IgD-negative memory B cell (primary cell): ENCODE data around the gene ARHGEF28. TPM values are rescaled to one million over a fixed set of nuclear protein-coding genes. Genes with fewer than 3 reads are reported as not detected.

Experiments used
- H3K27ac Mint-ChIP-seq, 3 donors: one replicate each; pipeline ENCODE4 v1.8.0; 2020 to 2022; ENCODE audit warnings: mild to moderate bottlenecking in 3 of 3, mixed read lengths in 3 of 3, moderate library complexity in 1 of 3
- H3K27me3 Mint-ChIP-seq: one replicate; pipeline ENCODE4 v1.8.0; 2021; ENCODE audit warnings: mixed read lengths
- H3K36me3 Mint-ChIP-seq: one replicate; pipeline ENCODE4 v1.8.0; 2020; ENCODE audit warnings: mild to moderate bottlenecking, mixed read lengths
- H3K4me1 Mint-ChIP-seq, 3 donors: one replicate each; pipeline ENCODE4 v1.8.0; 2020 to 2022; ENCODE audit warnings: mixed read lengths in 3 of 3, mild to moderate bottlenecking in 1 of 3
- H3K4me3 Mint-ChIP-seq, 4 donors: one replicate each; pipeline ENCODE4 v1.8.0; 2020 to 2022; ENCODE audit warnings: mild to moderate bottlenecking in 4 of 4, mixed read lengths in 4 of 4, moderate library complexity in 3 of 4
- H3K9me3 Mint-ChIP-seq, 3 donors: one replicate each; pipeline ENCODE4 v1.8.0; 2020 to 2021; ENCODE audit warnings: mixed read lengths in 3 of 3, mild to moderate bottlenecking in 1 of 3
- polyA plus RNA-seq: library from polyadenylated mRNA; unstranded; fragments of 300-500 nt; fragmentation: Illumina TruSeq; gene quantifications from one replicate; pipeline ENCODE4 v1.2.3, GENCODE V29; 2021

The ARHGEF28 gene
- polyA plus RNA-seq, 1 donor from 2014 or later = not detected

DNA sequence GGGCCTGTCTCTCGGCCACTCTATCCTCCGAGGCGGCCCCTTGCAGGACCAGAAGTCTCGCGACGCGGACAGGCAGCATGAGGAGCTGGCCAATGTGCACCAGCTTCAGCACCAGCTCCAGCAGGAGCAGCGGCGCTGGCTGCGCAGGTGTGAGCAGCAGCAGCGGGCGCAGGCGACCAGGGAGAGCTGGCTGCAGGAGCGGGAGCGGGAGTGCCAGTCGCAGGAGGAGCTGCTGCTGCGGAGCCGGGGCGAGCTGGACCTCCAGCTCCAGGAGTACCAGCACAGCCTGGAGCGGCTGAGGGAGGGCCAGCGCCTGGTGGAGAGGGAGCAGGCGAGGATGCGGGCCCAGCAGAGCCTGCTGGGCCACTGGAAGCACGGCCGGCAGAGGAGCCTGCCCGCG lies 283.5 kb downstream of the ARHGEF28 start:
- peaks cover 5% of the 10 kb centered on the region for H3K27me3 Mint-ChIP-seq
- no peak overlapping the region for H3K4me3 Mint-ChIP-seq
- H3K4me1 Mint-ChIP-seq = no peaks in the 10 kb centered on the region
- H3K36me3 Mint-ChIP-seq = no peaks in the 10 kb centered on the region
- peaks cover 0 to 3% (median 0%) of the 10 kb centered on the region in 3 donors for H3K9me3 Mint-ChIP-seq
- H3K27ac Mint-ChIP-seq = no peak overlapping the region

DNA sequence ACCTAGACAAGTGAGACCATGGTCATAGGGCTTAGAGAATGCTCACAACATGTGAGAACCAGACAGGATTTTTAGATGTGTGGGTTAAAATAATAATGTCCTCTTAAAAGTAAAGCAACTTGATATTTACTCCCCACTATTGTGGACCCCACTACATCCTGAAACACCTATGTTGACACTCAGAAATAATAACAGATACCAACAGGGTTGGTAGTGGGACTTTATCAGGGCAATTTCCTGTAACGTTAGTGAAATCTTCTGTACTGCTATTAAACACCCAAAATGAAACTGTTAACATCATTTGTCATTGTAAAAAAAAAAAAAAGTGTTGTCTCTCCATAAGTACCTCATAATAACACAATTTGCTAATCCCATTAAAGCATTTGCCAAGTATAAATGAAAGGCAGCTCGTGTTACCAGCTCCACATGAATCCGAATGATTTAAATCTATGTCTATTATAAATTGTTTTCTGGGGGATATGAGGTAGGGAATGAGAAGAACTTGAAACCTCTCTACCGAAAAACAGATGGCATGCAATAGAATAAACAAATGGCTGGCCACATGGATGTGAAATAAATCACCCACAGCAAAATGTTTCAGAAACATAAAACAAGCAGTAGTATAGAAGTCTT lies 285.9 kb downstream of the ARHGEF28 start:
- no peak overlapping the region for H3K27ac Mint-ChIP-seq
- H3K4me1 Mint-ChIP-seq = no peaks in the 10 kb centered on the region
- peaks cover 0 to 2% (median 0%) of the 10 kb centered on the region in 3 donors for H3K9me3 Mint-ChIP-seq
- H3K27me3 Mint-ChIP-seq = peaks cover 1% of the 10 kb centered on the region
- H3K4me3 Mint-ChIP-seq = no peak overlapping the region
- no peaks in the 10 kb centered on the region for H3K36me3 Mint-ChIP-seq

DNA sequence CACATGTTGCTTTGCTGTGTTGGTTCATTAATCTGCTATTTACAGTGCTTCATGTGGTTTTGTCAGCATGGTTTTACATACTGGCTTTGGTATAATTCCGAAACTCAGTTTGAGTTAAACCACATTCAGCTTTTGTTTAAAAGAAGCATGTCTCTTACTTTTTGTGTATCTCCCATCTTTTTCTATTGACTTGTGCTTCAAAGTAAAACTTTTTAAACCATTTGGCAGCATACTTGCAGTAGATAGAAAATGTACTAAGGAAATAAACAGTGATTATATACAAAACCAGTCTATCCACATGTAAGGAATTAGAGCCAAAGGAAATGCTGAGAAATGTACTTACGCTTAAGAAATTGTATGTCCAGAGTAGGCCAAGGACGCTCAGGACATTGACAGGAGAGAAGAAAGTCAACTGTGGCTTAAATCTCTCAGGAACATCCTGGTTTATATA lies 286.9 kb downstream of the ARHGEF28 start:
- Mint-ChIP-seq H3K27me3 (peaks cover 1% of the 10 kb centered on the region), H3K4me3 (no peak overlapping the region), H3K36me3 (no peaks in the 10 kb centered on the region), H3K9me3 (no peaks in the 10 kb centered on the region), H3K4me1 (no peaks in the 10 kb centered on the region), H3K27ac (peak overlapping the region in 1 of 3 donors; percentile 30)

- Mint-ChIP-seq H3K27me3 (peaks cover 4% of the 10 kb centered on the region), H3K4me1 (no peaks in the 10 kb centered on the region), H3K4me3 (no peak overlapping the region), H3K9me3 (no peaks in the 10 kb centered on the region), H3K36me3 (no peaks in the 10 kb centered on the region), H3K27ac (no peak overlapping the region)
Measured at GRCh38 chr5:73913971-73914370, 288.0 kb downstream of the ARHGEF28 start.

DNA sequence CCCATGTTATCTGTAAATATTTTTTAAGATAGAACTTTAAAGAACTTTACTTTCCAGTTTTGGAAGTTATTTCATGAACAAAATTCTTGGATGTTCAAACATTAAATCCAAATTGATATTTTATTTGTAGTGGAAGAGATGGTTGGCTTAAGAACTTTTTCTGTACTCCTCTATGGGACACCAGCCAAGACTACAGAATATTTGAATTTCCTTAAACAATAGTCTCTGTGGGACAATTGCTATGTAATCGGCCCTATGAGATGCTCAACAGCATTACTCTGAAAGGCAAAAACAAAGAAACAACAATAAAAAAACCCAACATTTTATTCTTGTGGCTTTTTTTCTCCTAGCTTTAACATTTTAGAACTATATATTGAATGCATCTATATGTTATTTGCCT lies 289.3 kb downstream of the ARHGEF28 start:
- Mint-ChIP-seq H3K27me3 (peaks cover 3% of the 10 kb centered on the region), H3K4me3 (no peak overlapping the region), H3K27ac (no peak overlapping the region), H3K36me3 (no peaks in the 10 kb centered on the region), H3K9me3 (no peaks in the 10 kb centered on the region), H3K4me1 (no peaks in the 10 kb centered on the region)

DNA sequence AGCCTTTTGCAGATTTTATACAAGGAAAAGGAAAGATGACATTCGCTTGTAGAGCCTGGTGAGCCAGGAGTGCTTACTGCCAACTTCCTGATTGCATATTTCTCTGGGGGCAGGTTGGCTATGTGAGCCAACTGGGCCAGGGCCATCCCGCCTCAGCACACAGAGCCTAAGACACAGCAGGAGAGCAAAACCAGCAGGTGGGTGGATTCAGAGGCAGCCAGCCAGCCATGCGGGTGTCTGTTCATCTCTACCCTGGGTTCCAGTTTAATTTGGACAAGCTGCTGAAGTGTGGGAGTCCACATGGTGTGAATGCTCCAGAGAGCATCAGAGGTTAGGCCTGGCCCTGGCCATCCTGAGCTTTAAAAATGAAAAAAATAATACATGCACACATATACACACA lies 291.4 kb downstream of the ARHGEF28 start:
- Mint-ChIP-seq H3K27ac (no peak overlapping the region), H3K4me3 (no peak overlapping the region), H3K27me3 (peaks cover 3% of the 10 kb centered on the region), H3K36me3 (no peaks in the 10 kb centered on the region), H3K4me1 (peaks cover 0 to 1% (median 0%) of the 10 kb centered on the region in 3 donors), H3K9me3 (no peaks in the 10 kb centered on the region)

DNA sequence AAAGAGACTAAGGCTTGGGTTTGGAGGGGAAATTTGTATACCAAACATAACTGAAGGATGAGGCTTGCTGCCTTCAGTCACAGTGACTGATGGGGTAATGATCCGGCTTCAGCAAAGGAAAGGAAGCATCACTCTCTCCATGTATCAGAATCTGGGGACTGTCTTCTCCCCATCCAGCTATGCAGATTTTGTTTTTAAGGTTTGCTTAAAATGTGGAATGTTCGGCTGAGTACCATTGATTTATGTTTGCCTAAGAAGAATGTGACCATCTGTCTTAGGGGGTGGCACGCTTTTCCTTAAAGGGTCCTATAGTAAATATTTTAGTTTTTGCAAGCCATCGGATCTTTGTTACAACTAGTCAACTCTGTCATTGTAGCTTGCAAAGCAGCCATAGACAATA lies 291.9 kb downstream of the ARHGEF28 start:
- H3K4me3 Mint-ChIP-seq = no peak overlapping the region
- no peak overlapping the region for H3K27ac Mint-ChIP-seq

DNA sequence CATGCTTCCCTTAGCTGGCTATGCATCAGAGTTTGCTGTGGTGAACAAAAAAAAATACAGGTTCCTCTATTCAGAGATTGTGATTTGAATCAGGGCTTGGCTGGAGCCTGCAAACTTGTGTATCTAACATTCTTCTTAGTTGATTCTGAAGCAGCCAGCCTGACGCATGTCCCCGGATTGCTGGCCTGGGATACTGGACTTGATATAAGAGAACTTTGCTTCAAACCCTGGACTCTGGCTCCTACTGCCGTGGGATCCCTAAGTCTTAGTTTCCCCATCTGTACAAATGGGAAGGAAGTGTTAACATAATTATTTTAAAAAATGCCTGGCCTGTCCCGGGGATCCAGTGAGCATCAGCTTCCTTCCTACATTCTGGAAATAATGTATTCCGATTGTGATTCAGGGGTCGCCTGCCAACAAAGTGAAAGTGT lies 292.8 kb downstream of the ARHGEF28 start:
- Mint-ChIP-seq H3K9me3 (no peaks in the 10 kb centered on the region), H3K4me3 (no peak overlapping the region), H3K36me3 (no peaks in the 10 kb centered on the region), H3K27me3 (peaks cover 6% of the 10 kb centered on the region), H3K4me1 (peaks cover 0 to 1% (median 0%) of the 10 kb centered on the region in 3 donors), H3K27ac (no peak overlapping the region)

More for the DNA sequence above, 291.9 kb downstream of the ARHGEF28 start:
- H3K27me3 Mint-ChIP-seq = peaks cover 3% of the 10 kb centered on the region
- H3K9me3 Mint-ChIP-seq = no peaks in the 10 kb centered on the region
- H3K4me1 Mint-ChIP-seq = peaks cover 0 to 1% (median 0%) of the 10 kb centered on the region in 3 donors
- H3K36me3 Mint-ChIP-seq = no peaks in the 10 kb centered on the region

GRCh38 chr5:73921741-73922140 lies 295.7 kb downstream of the ARHGEF28 start:
- Mint-ChIP-seq H3K27me3 (peaks cover 10% of the 10 kb centered on the region), H3K4me3 (no peak overlapping the region), H3K27ac (no peak overlapping the region), H3K4me1 (peaks cover 0 to 1% (median 0%) of the 10 kb centered on the region in 3 donors), H3K36me3 (no peaks in the 10 kb centered on the region), H3K9me3 (no peaks in the 10 kb centered on the region)

DNA sequence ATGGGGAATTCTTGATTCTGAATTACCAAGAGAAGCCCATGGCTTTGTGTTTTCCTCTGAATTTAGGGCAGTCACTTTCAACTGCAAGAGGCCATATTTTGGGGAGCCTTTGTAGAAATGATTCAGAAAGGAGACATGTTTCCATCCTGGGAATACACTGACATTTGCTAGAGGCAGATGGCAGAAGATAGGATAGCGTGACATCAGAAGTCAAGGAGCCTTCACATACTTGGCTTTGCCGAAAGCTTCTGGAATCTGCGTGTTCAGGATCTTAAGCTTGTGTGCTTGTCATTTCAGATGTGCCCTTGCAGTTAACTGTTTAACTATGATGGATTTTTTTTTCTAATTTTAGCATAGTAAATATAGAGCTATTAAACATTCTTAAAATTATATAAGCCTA lies 296.2 kb downstream of the ARHGEF28 start:
- H3K4me1 Mint-ChIP-seq = peaks cover 0 to 1% (median 0%) of the 10 kb centered on the region in 3 donors
- no peaks in the 10 kb centered on the region for H3K36me3 Mint-ChIP-seq
- no peaks in the 10 kb centered on the region for H3K9me3 Mint-ChIP-seq
- H3K4me3 Mint-ChIP-seq = no peak overlapping the region
- no peak overlapping the region for H3K27ac Mint-ChIP-seq
- H3K27me3 Mint-ChIP-seq = peaks cover 10% of the 10 kb centered on the region

GRCh38 chr5:73922875-73923557 lies 297.0 kb downstream of the ARHGEF28 start:
- H3K4me3 Mint-ChIP-seq = no peak overlapping the region
- peaks cover 0 to 1% (median 0%) of the 10 kb centered on the region in 3 donors for H3K4me1 Mint-ChIP-seq
- H3K9me3 Mint-ChIP-seq = no peaks in the 10 kb centered on the region
- peaks cover 10% of the 10 kb centered on the region for H3K27me3 Mint-ChIP-seq
- H3K36me3 Mint-ChIP-seq = no peaks in the 10 kb centered on the region
- H3K27ac Mint-ChIP-seq = no peak overlapping the region

GRCh38 chr5:73928476-73929070 lies 302.6 kb downstream of the ARHGEF28 start:
- Mint-ChIP-seq H3K27me3 (peaks cover 4% of the 10 kb centered on the region), H3K4me3 (no peak overlapping the region), H3K27ac (no peak overlapping the region), H3K4me1 (no peaks in the 10 kb centered on the region), H3K36me3 (no peaks in the 10 kb centered on the region), H3K9me3 (no peaks in the 10 kb centered on the region)

GRCh38 chr5:73935719-73936118 lies 309.7 kb downstream of the ARHGEF28 start:
- Mint-ChIP-seq H3K4me3 (no peak overlapping the region), H3K36me3 (no peaks in the 10 kb centered on the region), H3K9me3 (no peaks in the 10 kb centered on the region), H3K27ac (no peak overlapping the region), H3K27me3 (peaks cover 2% of the 10 kb centered on the region), H3K4me1 (no peaks in the 10 kb centered on the region)

- Mint-ChIP-seq H3K27ac (no peak overlapping the region), H3K4me1 (no peaks in the 10 kb centered on the region), H3K36me3 (no peaks in the 10 kb centered on the region), H3K9me3 (peaks cover 0 to 9% (median 5%) of the 10 kb centered on the region in 3 donors), H3K4me3 (no peak overlapping the region), H3K27me3 (peaks cover 3% of the 10 kb centered on the region)
Measured at GRCh38 chr5:73938280-73938937, 312.4 kb downstream of the ARHGEF28 start.

- Mint-ChIP-seq H3K4me1 (no peaks in the 10 kb centered on the region), H3K4me3 (no peak overlapping the region), H3K36me3 (no peaks in the 10 kb centered on the region), H3K9me3 (peaks cover 0 to 9% (median 5%) of the 10 kb centered on the region in 3 donors), H3K27ac (no peak overlapping the region), H3K27me3 (peaks cover 3% of the 10 kb centered on the region)
Measured at GRCh38 chr5:73938938-73939320, 312.9 kb downstream of the ARHGEF28 start.
